Measurements from ENCODE around the gene STK11IP.

STK11IP gene

GRCh38 chr2:219618733-219619122, 21.1 kb downstream of the STK11IP start:
- no peak for DNase-seq

- no peak for DNase-seq
These were observed 21.6 kb downstream of the STK11IP start for GRCh38 chr2:219619235-219619634.

- no peak for DNase-seq
These were observed 22.9 kb downstream of the STK11IP start for GRCh38 chr2:219620546-219620945.

- no peak for DNase-seq
These were observed 24.3 kb downstream of the STK11IP start for GRCh38 chr2:219621935-219622334.

- no peak for DNase-seq
These were observed 24.8 kb downstream of the STK11IP start for GRCh38 chr2:219622472-219622871.

- no peak for DNase-seq
These were observed 26.9 kb downstream of the STK11IP start for GRCh38 chr2:219624565-219624964.

- no peak for DNase-seq
These were observed 27.5 kb downstream of the STK11IP start for GRCh38 chr2:219625179-219625578.

GRCh38 chr2:219626540-219626939, 28.9 kb downstream of the STK11IP start:
- DNase-seq: no peak

- no peak for DNase-seq
These were observed 29.7 kb downstream of the STK11IP start, which contains the start of gene SLC4A3 for GRCh38 chr2:219627103-219628100. SLC4A3 (plus strand) TSS chr2:219627630; CDS start chr2:219627993, 363 bp downstream.

- DNase-seq: no peak
These were observed 30.8 kb downstream of the STK11IP start for GRCh38 chr2:219628235-219628985.

- DNase-seq: no peak
These were observed 31.6 kb downstream of the STK11IP start for GRCh38 chr2:219628986-219629901.

- DNase-seq: no peak
These were observed 32.5 kb downstream of the STK11IP start for GRCh38 chr2:219629976-219630695.

- DNase-seq: no peak
These were observed 33.2 kb downstream of the STK11IP start for GRCh38 chr2:219630770-219631405.

- no peak for DNase-seq
These were observed 33.8 kb downstream of the STK11IP start for GRCh38 chr2:219631406-219631891.

- no peak for DNase-seq
These were observed 34.5 kb downstream of the STK11IP start for GRCh38 chr2:219631904-219632759.

- no peak for DNase-seq
These were observed 35.1 kb downstream of the STK11IP start for GRCh38 chr2:219632760-219633105.

GRCh38 chr2:219633276-219634065, 35.8 kb downstream of the STK11IP start:
- no peak for DNase-seq

- DNase-seq: no peak
These were observed 36.7 kb downstream of the STK11IP start for GRCh38 chr2:219634171-219634940.

All from femur (tissue), 1 donor.